DMS 273 (cell line): Measurements from ENCODE around the gene MAP4K4.
"Not testable (repeated sequence)": the region's sequence is repeated elsewhere in the genome, so short reads cannot be mapped to it uniquely, and the experiment has no call there.

Experiments used
- DNase-seq: peaks from one replicate; lab custom pipeline; 2025; ENCODE audit not compliant: unreplicated experiment; lab: John Stamatoyannopoulos, UW

Gene MAP4K4

DNA sequence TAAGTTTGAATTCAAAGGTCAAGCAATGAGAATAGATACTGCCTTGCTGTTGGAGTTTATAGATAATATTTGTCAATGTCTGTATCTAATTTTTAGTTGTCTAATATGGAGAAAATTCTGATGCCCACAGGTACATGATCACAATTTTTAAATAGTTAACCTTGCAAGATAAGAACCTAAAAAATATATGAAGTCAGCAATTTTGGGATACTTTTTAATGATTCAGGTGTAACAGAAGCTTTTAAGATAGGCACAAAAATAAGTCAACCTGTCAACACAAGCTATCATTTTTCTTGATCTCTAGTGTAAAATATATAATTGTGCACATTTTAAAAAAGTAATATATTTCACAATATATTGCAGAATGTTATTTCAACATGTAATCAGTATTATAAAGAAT lies 201.8 kb downstream of the MAP4K4 start:
- DNase-seq = no peak

DNA sequence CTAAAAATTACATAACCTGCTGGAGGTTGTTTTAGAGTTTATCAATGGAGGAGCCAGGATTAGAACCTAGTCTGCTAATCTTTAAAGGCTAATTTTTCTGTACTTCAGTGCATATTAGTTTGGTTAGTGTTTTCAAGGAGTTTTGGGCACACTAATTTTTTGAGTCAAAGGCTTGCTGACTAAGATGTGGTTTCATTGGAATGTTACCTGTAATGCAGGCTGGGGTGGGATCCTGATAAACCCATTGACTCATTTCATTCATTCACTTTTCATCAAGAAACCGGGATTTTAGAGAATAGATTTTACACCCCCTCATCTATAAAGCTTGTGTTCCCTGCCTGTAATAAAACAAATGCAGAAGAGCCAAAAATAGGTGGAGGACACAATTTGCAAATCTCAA lies 202.4 kb downstream of the MAP4K4 start:
- DNase-seq = no peak

DNA sequence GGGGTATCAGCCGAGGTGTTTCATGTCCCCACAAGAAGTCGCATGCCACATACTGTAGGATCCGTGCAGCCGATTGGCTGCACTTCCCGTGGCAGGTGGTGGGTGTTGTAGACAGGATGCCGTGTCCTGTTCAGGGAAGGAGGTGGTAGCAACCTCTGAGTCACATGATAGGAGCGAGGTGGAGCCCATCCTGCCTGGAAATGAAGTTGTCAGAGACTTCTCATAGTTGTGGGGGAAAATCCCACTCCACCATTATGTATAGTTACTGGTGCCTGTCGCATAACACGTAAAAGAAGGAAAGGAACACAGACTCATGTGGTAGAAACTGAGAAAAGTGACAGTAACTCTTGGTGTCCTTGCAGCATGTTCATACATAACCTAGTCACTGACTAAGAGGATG lies 202.9 kb downstream of the MAP4K4 start:
- DNase-seq = no peak

DNA sequence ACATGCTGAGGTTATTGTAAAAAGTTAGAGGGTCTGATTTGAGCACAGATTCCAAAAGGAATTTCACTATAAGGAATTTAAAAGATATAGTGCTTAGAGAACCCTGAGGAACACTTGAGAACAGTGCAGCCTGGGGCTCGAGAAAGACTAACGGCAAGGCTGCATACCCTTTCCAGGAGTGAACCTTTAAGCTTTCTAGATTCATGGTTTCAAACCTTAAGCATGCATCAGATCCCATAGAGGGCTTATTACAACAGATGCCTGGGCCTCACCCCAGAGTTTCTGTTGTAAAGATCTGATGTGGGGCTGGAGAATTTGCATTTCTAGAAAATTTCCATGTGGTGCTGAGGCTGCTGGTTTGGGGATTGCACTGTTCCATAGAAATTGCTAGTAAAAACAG lies 203.7 kb downstream of the MAP4K4 start:
- DNase-seq = no peak

DNA sequence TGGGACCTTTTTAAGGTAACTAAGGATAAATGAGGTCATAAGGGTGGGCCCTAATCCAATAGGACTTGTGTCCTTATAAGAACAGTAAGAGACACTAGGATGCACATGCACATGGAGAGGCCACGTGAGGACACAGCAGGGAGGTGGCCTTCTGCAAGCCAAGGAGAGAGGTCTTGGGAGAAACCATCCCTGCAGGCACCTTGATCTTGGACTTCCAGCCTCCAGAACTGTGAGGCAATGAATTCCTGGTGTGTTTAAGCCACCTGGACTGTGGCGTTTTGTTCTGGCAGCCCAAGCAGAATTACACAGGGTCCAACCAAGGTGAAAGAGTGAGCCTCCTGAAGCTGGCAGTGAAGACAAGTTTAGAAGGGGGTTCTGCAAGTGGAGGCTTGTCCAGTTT lies 204.7 kb downstream of the MAP4K4 start:
- DNase-seq = no peak

DNA sequence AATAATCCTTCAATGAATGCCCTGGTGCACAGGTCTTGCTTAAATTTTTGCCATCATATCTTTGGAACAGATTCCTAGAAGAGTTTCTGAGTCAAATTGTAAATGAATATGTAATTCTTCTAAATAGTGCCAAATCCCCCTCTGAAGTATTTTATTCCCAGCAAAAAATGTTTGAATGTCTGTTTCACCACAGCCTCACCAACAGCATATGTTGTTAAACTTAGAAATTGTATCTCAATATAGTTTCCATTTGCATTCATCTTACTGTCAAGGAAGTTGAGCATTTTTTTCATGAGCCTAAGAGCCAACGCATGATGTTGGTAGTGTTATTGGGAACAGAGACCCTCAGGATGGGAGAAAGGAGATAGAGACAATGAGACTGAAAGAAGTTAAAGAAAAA lies 207.4 kb downstream of the MAP4K4 start:
- DNase-seq = no peak

DNA sequence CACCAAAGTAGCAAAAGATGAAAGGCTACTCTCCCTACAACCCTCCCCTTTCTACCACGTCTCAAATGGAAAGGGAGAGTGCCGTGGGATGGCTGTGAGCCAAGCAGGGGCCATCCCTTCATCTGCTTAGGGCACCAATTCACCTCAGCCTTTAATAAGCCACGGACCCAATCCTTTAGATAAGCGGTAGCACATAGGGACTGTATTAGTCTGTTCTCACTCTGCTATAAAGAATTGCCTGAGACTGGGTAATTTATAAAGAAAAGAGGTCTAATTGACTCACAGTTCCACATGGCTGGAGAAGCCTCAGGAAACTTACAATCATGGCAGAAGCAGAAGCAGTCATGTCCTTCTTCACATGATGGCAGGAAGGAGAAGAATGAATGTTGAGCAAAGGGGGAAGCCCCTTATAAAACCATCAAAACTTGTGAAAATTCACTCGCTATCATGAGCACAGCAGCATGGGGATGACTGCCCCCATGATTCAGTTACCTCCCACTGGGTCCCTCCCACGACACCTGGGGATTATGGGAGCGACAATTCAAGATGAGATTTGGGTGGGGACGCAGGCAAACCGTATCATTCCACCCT lies 208.3 kb downstream of the MAP4K4 start:
- DNase-seq = no peak

DNA sequence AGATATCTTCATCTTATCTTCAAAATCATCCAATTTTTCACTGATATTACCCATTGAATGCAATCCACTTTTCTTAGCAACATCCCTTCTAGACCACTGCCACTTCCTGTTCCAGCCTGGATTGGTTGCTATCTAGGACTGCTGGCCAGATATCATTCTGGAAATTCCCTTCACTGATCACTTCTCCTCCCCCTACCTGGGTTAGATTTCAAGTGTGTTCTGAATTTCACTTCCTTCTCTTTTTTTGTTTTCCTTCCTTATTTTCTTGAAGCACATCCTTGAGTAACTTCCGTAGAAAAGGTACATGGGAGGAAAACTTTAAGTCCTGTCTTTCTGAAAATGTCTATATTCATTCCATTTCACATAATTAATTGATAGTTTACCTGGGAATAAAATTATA lies 212.3 kb downstream of the MAP4K4 start:
- no peak for DNase-seq

DNA sequence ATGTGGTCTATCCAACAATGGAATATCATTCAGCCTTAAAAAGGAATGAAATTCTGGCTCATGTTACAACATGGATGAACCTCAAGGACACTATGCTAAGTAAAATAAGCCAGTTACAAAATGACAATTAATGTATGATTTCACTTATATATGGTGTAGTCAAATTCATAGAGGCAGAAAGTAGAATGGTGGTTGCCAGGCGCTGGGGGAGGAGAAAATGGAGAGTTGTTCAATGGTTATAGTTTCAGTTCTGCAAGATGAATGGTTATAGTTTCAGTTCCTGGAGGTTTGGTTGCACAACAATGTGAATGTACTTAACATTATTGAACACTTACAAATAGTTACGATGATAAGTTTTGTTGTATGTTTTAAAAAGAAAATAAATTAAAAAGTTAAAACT lies 215.0 kb downstream of the MAP4K4 start:
- no peak for DNase-seq

DNA sequence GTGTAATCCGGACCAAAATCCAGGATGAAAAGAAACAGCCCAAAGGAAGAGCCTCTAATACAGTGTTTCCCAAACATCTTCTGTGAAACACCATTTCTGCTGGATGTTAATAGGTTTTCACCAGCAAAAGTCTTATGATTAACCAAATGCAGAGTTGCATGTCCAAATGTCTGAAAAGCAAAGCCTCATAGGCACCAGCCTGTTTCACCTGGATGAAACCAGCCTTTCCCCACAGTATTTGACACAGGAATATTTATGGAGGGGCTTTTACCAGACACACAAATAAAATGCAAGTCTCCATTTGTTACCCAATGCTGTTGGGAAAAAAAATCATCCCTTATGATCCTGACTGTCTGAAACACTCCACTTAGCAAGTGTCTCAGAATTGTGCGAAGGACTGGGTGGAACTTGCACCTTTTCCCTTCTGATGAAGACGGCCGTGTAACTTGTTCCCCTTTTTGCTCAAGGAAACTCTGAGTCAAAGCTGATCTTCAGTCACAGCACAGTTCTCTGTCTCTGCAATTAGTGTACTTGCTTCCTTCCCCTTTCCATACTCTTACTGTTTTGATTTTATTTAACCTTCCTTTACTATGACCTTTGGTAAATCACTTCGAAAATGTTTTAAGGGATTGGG lies 223.9 kb downstream of the MAP4K4 start:
- DNase-seq = no peak

DNA sequence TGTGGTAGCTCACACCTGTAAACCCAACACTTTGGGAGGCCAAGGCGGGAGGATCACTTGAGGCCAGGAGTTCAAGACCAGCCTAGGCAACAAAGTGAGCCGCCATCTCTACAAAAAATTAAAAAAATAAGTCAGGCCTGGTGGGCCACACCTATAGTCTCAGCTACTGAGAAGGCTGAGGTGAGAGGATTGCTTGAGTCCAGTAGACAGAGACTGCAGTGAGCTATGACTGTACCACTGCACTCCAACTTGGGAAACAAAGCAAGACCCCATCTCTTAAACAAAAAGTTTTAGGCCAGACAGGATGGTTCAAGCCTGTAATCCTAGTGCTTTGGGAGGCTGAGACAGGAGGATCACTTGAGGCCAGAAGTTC lies 224.4 kb downstream of the MAP4K4 start:
- DNase-seq = no peak

DNA sequence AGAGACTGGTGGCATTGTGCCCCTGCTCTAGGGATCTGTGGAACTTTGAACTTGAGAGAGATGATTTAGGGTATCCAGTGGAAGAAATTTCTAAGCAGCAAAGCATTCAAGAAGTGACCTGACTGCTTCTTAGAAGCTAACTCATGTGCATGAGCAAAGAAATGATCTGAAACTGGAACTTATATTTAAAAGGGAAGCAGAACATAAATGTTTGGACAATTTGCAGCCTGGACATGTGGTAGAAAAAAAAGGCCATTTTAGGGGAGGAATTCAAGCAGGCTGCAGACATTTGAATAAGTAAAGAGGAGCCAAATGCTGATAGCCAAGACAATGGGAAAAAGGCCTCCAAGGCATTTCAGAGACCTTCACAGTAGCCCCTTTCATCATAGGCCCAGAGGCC lies 226.8 kb downstream of the MAP4K4 start:
- not testable (repeated sequence) for DNase-seq

DNA sequence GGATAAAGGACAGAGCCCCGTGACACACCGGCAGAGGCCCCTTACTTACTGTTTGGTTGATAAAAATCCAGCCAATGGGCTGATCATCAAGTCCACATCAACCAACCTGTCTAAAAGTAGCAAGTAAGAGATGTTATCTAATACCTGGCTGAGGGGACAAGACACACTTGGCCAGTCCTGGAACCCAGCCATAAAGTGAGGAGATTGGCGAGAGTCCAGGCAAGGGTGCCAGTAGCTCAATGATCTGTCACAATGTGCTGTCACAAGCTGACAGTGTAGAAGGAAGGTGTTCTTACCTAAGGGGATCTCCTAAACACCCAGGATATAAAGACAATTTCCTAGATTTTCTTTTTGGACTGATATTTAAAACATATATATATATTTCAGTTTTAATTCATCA lies 232.5 kb downstream of the MAP4K4 start:
- no peak for DNase-seq

DNA sequence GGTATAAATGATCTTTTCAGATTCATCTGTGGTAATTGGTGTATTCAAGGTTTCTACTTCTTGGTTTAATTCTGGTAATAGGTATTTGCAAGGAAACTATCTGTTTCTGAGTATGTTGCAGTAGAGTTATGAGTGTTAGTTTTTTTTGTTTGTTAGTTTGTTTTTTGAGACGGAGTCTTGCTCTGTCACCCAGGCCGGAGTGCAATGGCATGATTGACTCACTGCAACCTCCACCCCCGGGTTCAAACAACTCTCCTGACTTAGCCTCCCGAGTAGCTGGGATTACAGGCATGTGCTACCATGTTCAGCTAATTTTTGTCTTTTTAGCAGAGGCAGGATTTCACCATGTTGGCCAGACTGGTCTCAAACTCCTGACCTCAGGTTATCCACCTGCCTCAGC lies 233.3 kb downstream of the MAP4K4 start:
- no peak for DNase-seq

DNA sequence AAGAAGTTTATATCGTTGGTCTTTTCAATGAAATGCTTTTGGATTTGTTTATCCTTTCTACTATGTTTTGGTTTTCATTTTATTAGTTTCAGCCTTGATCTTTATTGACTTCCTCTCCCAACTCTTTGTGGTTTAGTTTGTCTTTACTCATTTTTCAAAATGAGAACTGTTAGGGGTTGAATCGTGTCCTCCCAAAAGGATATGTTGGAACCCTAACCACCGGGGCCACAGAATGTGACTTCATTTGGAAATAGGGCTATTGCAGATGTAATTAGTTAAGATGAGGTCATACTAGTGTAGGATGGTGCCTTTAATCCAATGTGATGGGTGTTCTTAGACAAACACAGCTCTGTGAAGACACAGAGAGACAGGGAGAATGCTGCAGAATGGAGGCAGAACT lies 233.9 kb downstream of the MAP4K4 start:
- no peak for DNase-seq

DNA sequence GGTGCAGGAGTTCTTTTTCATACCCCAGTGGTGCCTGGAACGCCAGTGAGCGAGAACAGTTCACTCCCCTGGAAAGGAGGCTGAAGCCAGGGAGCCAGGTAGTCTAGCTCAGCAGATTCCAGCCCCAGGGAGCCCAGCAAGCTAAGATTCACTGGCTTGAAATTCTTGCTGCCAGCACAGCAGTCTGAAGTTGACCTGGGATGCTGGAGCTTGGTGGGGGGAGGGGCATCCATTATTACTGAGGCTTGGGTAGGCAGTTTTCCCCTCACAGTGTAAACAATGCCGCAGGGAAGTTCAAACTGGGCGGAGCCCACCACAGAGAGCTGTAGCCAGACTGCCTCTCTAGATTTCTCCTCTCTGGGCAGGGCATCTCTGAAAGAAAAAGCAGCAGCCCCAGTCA lies 238.3 kb downstream of the MAP4K4 start:
- not testable (repeated sequence) for DNase-seq

DNA sequence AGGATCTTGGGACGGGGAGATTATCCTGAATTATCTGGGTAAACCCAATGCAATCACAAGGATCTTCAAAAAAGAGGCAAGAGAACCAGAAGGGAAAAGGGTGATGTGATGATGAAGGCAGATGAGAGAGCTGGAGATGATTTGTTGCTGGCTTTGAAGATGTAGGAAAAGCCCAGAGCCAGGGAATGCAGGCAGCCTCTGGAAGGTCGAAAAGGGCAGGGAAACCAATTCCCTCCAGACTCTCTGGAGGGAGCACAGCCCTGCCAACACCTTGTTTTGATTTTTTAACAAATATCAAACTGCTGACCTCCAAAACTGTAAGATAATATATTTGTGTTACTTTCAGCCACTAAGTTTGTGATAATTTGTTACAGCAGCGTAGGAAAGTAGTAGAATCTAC lies 245.3 kb downstream of the MAP4K4 start:
- no peak for DNase-seq
